Osteoblast (primary cell): Measurements from ENCODE around the gene SRPK2. TPM values are rescaled to one million over a fixed set of nuclear protein-coding genes. Genes with fewer than 3 reads are reported as not detected.

ENCODE experiments used
- DNase-seq: peaks from one replicate; pipeline ENCODE4 v3.0.0; 2011; ENCODE audit warnings: low spot score, mixed read lengths; ENCODE audit not compliant: insufficient read length; ENCODE audit errors: missing footprints
- H2AFZ ChIP-seq: 2 replicates; pipeline ENCODE4 v1.6.0; 2011; ENCODE audit warnings: mild to moderate bottlenecking, low read length
- H3K27ac ChIP-seq: 2 replicates; pipeline ENCODE4 v1.5.1; 2011; ENCODE audit warnings: mild to moderate bottlenecking, low read depth, low read length, moderate library complexity
- H3K27me3 ChIP-seq: 2 replicates; pipeline ENCODE4 v1.6.0; 2012; ENCODE audit warnings: mild to moderate bottlenecking, control low read depth, inconsistent platforms, low read length, moderate library complexity; ENCODE audit not compliant: insufficient read depth
- H3K36me3 ChIP-seq: 2 replicates; pipeline ENCODE4 v1.5.1; 2011; ENCODE audit warnings: mild to moderate bottlenecking, low read length, control low read depth, moderate library complexity; ENCODE audit not compliant: insufficient read depth
- H3K4me1 ChIP-seq: 2 replicates; pipeline ENCODE4 v1.5.1; 2011; ENCODE audit warnings: mild to moderate bottlenecking, low read length, control low read depth, moderate library complexity; ENCODE audit not compliant: insufficient read depth
- H3K4me2 ChIP-seq: 2 replicates; pipeline ENCODE4 v1.6.0; 2011; ENCODE audit warnings: mild to moderate bottlenecking, low read length; ENCODE audit not compliant: insufficient read depth
- H3K4me3 ChIP-seq: fragments of 200-600 bp; sonication (generic); 3 replicates; pipeline ENCODE4 v1.5.1; 2012; ENCODE audit warnings: mild to moderate bottlenecking, low read length, inconsistent platforms; ENCODE audit not compliant: insufficient read depth
- H3K79me2 ChIP-seq: 2 replicates; pipeline ENCODE4 v1.6.0; 2012; ENCODE audit warnings: mild to moderate bottlenecking, low read length, control low read depth, inconsistent platforms; ENCODE audit not compliant: insufficient read depth
- H3K9me3 ChIP-seq: 2 replicates; pipeline ENCODE4 v1.5.1; 2011; ENCODE audit warnings: low read depth, low read length, control low read depth
- H4K20me1 ChIP-seq: 2 replicates; pipeline ENCODE4 v1.6.0; 2012; ENCODE audit warnings: mild to moderate bottlenecking, low read length, control low read depth; ENCODE audit not compliant: insufficient read depth
- total RNA-seq: library from RNA; depleted of rRNA; stranded (reverse); fragments of >200 nt; gene quantifications from 2 replicates; pipeline ENCODE4 v1.2.3, GENCODE V29; 2012
- TF ChIP-seq, protein P1 (sequence below): IDR thresholded peaks from 2 replicates; pipeline ENCODE4 v1.5.1; 2011; ENCODE audit warnings: mild to moderate bottlenecking, low read depth, low read length, moderate library complexity; ENCODE audit errors: extremely low read depth

The SRPK2 gene
- total RNA-seq, 1 donor = 82.2 TPM

DNA sequence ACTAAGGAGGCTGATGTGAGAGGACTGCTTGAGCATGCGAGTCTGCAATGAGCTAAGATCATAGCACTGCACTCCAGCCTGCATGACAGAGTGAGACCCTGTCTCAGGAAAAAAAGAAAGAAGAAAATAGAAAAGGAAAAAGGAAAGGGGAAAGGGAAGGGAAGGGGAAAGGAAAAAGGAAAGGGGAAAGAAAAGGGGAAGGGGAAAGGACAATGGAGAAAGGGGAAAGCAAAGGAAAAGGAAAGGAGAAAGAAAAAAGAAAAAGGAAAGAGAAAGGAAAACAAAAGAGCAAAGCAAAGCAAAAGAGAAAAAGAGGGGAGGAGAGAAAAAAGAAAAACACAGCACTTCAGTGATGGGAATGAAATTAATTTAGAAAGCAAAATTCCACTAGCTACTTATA, 179.3 kb downstream of the SRPK2 start:
- Histone ChIP-seq H3K79me2 (peaks cover 97% of the 10 kb centered on the region), H2AFZ (no peak overlapping the region), H4K20me1 (peaks cover 44% of the 10 kb centered on the region)

DNA sequence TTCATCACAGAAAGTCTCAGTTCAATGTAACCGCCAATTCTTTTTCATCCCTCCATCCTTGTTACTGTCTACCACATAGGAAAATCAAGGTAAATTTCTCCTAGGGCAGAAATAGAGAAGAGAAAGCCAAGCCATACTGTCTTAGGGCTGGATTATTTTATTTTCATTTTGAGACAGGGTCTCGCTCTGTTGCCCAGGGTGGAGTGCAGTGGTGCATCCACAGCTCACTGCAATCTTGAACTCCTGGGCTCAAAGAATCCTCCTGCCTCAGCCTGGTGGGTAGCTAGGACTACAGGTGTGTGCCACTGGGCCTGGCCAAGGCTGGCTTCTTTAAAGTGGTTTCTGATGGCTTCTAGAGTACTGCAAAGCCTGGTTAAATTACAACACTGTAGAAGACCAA, 181.7 kb downstream of the SRPK2 start:
- Histone ChIP-seq H3K4me2 (no peak overlapping the region), H3K79me2 (peaks cover 88% of the 10 kb centered on the region), H3K27ac (no peak overlapping the region), H3K9me3 (no peaks in the 10 kb centered on the region), H3K36me3 (peaks cover 3% of the 10 kb centered on the region), H2AFZ (no peak overlapping the region), H3K4me1 (peaks cover 3% of the 10 kb centered on the region), H3K27me3 (no peaks in the 10 kb centered on the region), H3K4me3 (no peak overlapping the region), H4K20me1 (peaks cover 27% of the 10 kb centered on the region)
- DNase-seq = no peak
- TF ChIP-seq, protein P1, sequence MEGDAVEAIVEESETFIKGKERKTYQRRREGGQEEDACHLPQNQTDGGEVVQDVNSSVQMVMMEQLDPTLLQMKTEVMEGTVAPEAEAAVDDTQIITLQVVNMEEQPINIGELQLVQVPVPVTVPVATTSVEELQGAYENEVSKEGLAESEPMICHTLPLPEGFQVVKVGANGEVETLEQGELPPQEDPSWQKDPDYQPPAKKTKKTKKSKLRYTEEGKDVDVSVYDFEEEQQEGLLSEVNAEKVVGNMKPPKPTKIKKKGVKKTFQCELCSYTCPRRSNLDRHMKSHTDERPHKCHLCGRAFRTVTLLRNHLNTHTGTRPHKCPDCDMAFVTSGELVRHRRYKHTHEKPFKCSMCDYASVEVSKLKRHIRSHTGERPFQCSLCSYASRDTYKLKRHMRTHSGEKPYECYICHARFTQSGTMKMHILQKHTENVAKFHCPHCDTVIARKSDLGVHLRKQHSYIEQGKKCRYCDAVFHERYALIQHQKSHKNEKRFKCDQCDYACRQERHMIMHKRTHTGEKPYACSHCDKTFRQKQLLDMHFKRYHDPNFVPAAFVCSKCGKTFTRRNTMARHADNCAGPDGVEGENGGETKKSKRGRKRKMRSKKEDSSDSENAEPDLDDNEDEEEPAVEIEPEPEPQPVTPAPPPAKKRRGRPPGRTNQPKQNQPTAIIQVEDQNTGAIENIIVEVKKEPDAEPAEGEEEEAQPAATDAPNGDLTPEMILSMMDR = no peak

More for the DNA sequence above, 179.3 kb downstream of the SRPK2 start:
- Histone ChIP-seq H3K36me3 (no peaks in the 10 kb centered on the region), H3K9me3 (no peaks in the 10 kb centered on the region), H3K4me3 (no peak overlapping the region), H3K27ac (no peak overlapping the region), H3K27me3 (no peaks in the 10 kb centered on the region), H3K4me2 (no peak overlapping the region), H3K4me1 (peaks cover 3% of the 10 kb centered on the region)
- TF ChIP-seq, protein P1 = no peak
- no peak for DNase-seq

DNA sequence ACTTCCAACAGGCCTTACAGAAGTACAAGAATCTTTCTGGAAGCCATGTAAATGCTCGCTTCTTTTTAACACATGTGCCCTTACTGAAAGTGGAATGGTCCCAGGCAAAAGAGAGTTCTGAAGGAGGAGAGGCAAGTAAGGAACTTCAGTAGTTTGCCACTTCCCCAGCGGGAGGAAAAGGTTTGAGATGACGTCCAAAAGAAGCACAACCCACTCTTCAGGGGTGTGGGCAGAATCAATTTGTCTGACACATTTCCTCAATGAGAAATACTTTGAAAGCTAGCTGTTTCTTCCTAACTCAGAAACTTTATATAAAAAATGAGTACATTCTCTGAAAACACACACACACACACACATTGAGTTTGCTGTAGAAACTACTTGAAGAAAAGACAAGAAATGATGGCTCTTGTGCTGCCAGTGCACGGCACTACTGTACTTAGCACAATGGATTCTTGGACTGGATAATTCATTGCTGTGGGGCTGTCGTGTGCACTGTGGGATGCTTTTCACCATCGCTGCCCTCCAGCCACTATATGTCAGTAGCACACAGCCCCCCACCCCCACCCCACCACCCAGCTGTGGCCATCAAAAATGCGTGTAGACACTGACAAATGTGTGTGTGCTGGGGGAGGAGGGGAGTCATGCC, 183.0 kb downstream of the SRPK2 start:
- H3K9me3 ChIP-seq = no peaks in the 10 kb centered on the region
- H4K20me1 ChIP-seq = peaks cover 22% of the 10 kb centered on the region
- H3K36me3 ChIP-seq = peaks cover 5% of the 10 kb centered on the region
- DNase-seq = peak; percentile 10
- peaks cover 3% of the 10 kb centered on the region for H3K4me1 ChIP-seq
- TF ChIP-seq, protein P1 = no peak
- H3K79me2 ChIP-seq = peaks cover 75% of the 10 kb centered on the region
- H3K4me3 ChIP-seq = no peak overlapping the region
- H3K4me2 ChIP-seq = no peak overlapping the region
- no peak overlapping the region for H2AFZ ChIP-seq
- peak overlapping the region; percentile 7 for H3K27ac ChIP-seq
- no peaks in the 10 kb centered on the region for H3K27me3 ChIP-seq

DNA sequence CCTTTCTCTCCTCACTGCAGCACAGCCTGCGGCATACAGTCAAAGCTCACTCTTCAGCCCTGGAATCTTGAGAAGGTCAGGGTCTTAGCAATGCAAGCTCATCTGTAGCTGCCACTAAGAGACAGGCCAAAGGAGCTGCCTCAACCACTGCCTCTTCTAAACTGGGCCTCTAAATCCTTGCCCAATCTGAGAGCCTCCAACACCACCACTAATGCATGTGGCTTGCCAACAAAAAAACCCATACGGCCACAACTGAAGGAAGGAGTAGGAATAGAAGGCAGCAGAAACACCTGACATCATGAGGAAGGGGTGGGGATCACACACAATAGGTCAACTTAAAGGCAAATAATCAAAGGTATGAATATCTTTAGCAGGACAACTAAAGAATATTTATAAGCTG, 183.8 kb downstream of the SRPK2 start:
- peaks cover 10% of the 10 kb centered on the region for H3K36me3 ChIP-seq
- peaks cover 67% of the 10 kb centered on the region for H3K79me2 ChIP-seq
- H3K4me1 ChIP-seq = peaks cover 3% of the 10 kb centered on the region
- DNase-seq = no peak
- H4K20me1 ChIP-seq = peaks cover 15% of the 10 kb centered on the region
- no peaks in the 10 kb centered on the region for H3K9me3 ChIP-seq
- H3K4me2 ChIP-seq = no peak overlapping the region
- no peak overlapping the region for H3K4me3 ChIP-seq
- TF ChIP-seq, protein P1 = no peak
- H3K27me3 ChIP-seq = no peaks in the 10 kb centered on the region
- no peak overlapping the region for H2AFZ ChIP-seq
- H3K27ac ChIP-seq = no peak overlapping the region
